CD4-positive, alpha-beta T cell treated with Interleukin-4 for 4 hours (primary cell): ENCODE results near the gene SPATA31C2.
"Not testable (repeated sequence)": the region's sequence is repeated elsewhere in the genome, so short reads cannot be mapped to it uniquely, and the experiment has no call there.

Source experiments
- DNase-seq: peaks from one replicate; pipeline ENCODE4 v3.0.0-alpha.2; 2020

The SPATA31C2 gene

GRCh38 chr9:88138375-88138774 lies at the start of gene SPATA31C2:
Gene SPATA31C2 (minus strand): TSS chr9:88138475. CDS start chr9:88138446, 29 bp downstream.
- not testable (repeated sequence) for DNase-seq

- no peak for DNase-seq
Observed at GRCh38 chr9:88187631-88188030, 49.4 kb upstream of the SPATA31C2 start.

- no peak for DNase-seq
Observed at GRCh38 chr9:88186495-88187110, 48.3 kb upstream of the SPATA31C2 start.

GRCh38 chr9:88184976-88185375 lies 46.7 kb upstream of the SPATA31C2 start:
- no peak for DNase-seq

- no peak for DNase-seq
Observed at GRCh38 chr9:88183798-88184495, 45.7 kb upstream of the SPATA31C2 start.

GRCh38 chr9:88182501-88182900 lies 44.2 kb upstream of the SPATA31C2 start:
- no peak for DNase-seq

GRCh38 chr9:88180081-88180765 lies 41.9 kb upstream of the SPATA31C2 start:
- no peak for DNase-seq

- peak; percentile 5 for DNase-seq
Observed at GRCh38 chr9:88179062-88179521, 40.8 kb upstream of the SPATA31C2 start.

- no peak for DNase-seq
Observed at GRCh38 chr9:88178641-88179040, 40.4 kb upstream of the SPATA31C2 start.

GRCh38 chr9:88177371-88177770 lies 39.1 kb upstream of the SPATA31C2 start:
- no peak for DNase-seq

GRCh38 chr9:88174324-88174723 lies 36.0 kb upstream of the SPATA31C2 start:
- no peak for DNase-seq

- DNase-seq, result peak; percentile 44
Observed at GRCh38 chr9:88173378-88173999, 35.2 kb upstream of the SPATA31C2 start.

- no peak for DNase-seq
Observed at GRCh38 chr9:88169700-88170099, 31.4 kb upstream of the SPATA31C2 start.

- DNase-seq, result no peak
Observed at GRCh38 chr9:88168564-88168963, 30.3 kb upstream of the SPATA31C2 start.

- no peak for DNase-seq
Observed at GRCh38 chr9:88166660-88167059, 28.4 kb upstream of the SPATA31C2 start.

- no peak for DNase-seq
Observed at GRCh38 chr9:88164850-88165249, 26.6 kb upstream of the SPATA31C2 start.

- DNase-seq, result no peak
Observed at GRCh38 chr9:88161144-88161543, 22.9 kb upstream of the SPATA31C2 start.

GRCh38 chr9:88143957-88144625 lies 5.8 kb upstream of the SPATA31C2 start:
- no peak for DNase-seq

- DNase-seq, result no peak
Observed at GRCh38 chr9:88143179-88143578, 4.9 kb upstream of the SPATA31C2 start.

- DNase-seq, result not testable (repeated sequence)
Observed at GRCh38 chr9:88133552-88133951, 4.7 kb downstream of the SPATA31C2 start.

- DNase-seq, result not testable (repeated sequence)
Observed at GRCh38 chr9:88129556-88129955, 8.7 kb downstream of the SPATA31C2 start.

GRCh38 chr9:88127700-88128300 lies 10.5 kb downstream of the SPATA31C2 start:
- DNase-seq, result not testable (repeated sequence)
